HS-27A (cell line): ENCODE measurements around the gene CMTM2.
"Not testable (repeated sequence)": the region's sequence is repeated elsewhere in the genome, so short reads cannot be mapped to it uniquely, and the experiment has no call there.

Source experiments
- DNase-seq: peaks from one replicate; pipeline ENCODE4 v3.0.0-alpha.2; 2012; ENCODE audit warnings: low read depth, missing footprints

The CMTM2 gene

GRCh38 chr16:66630561-66631260 is 51.4 kb downstream of the CMTM2 start:
- not testable (repeated sequence) for DNase-seq

GRCh38 chr16:66631558-66631957 is 52.3 kb downstream of the CMTM2 start:
- not testable (repeated sequence) for DNase-seq

- DNase-seq, result no peak
Observed at GRCh38 chr16:66634527-66635196, 55.4 kb downstream of the CMTM2 start.

GRCh38 chr16:66635406-66635805 is 56.1 kb downstream of the CMTM2 start:
- no peak for DNase-seq

GRCh38 chr16:66636199-66636598 is 56.9 kb downstream of the CMTM2 start:
- no peak for DNase-seq

GRCh38 chr16:66637806-66638205 is 58.5 kb downstream of the CMTM2 start:
- no peak for DNase-seq
